Mesodermal cell (in vitro differentiated cells): ENCODE data around the gene ALDH1B1.

ENCODE experiments used
- H3K27ac ChIP-seq: 2 replicates; pipeline ENCODE4 v1.7.0; 2013; ENCODE audit warnings: mild to moderate bottlenecking, low read depth, low read length, moderate library complexity; ENCODE audit not compliant: severe bottlenecking
- H3K36me3 ChIP-seq: 2 replicates; pipeline ENCODE4 v1.7.1; 2013; ENCODE audit warnings: mild to moderate bottlenecking, low read length, moderate library complexity; ENCODE audit not compliant: control insufficient read depth, insufficient read depth
- H3K4me1 ChIP-seq: one replicate; pipeline ENCODE4 v1.7.1; 2013; ENCODE audit warnings: mild to moderate bottlenecking, low read length; ENCODE audit not compliant: insufficient read depth, control insufficient read depth, poor library complexity, severe bottlenecking
- H3K4me3 ChIP-seq: 2 replicates; pipeline ENCODE4 v1.7.0; 2013; ENCODE audit warnings: low read length, control low read depth, mild to moderate bottlenecking; ENCODE audit not compliant: insufficient read depth, poor library complexity, severe bottlenecking; ENCODE audit errors: extremely low read depth
- H3K9me3 ChIP-seq: 2 replicates; pipeline ENCODE4 v1.7.1; 2013; ENCODE audit warnings: mild to moderate bottlenecking, low read length, moderate library complexity; ENCODE audit not compliant: control insufficient read depth
- whole genome bisulfite sequencing, 2 experiments: methylation state at CpG; one replicate each; pipeline ENCODE4 v1.1.5; 2013; ENCODE audit warnings: missing lambda C conversion rate in 2 of 2; ENCODE audit not compliant: insufficient coverage in 2 of 2; 5-methylcytosine and 5-hydroxymethylcytosine counted together

ALDH1B1 gene

DNA sequence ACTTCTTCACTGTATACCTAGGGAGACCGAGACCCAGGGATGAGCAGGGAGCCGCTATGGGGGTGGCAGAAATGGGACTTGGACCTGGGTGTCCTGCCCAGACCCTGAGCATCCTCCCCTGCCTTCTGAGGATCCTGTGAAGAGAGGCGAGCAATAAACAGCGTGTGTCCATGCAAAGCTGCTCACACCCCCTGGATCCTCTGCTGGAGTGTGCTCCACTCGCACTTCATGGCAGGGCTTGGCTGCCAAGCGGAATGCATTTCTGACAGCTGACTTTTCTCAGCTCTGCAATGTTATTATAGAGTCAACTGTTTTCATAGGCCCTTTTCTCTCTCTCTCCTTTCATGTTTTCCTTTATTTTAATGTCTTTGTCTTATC, 31.0 kb upstream of the ALDH1B1 start:
- no peaks in the 10 kb centered on the region for H3K9me3 ChIP-seq
- no peak overlapping the region for H3K4me3 ChIP-seq
- WGBS, 2 experiments, result 80 to 84% methylated on average over 6 of the region's 6 CpGs
- H3K4me1 ChIP-seq, result no peaks in the 10 kb centered on the region
- H3K27ac ChIP-seq, result no peak overlapping the region
- no peaks in the 10 kb centered on the region for H3K36me3 ChIP-seq

DNA sequence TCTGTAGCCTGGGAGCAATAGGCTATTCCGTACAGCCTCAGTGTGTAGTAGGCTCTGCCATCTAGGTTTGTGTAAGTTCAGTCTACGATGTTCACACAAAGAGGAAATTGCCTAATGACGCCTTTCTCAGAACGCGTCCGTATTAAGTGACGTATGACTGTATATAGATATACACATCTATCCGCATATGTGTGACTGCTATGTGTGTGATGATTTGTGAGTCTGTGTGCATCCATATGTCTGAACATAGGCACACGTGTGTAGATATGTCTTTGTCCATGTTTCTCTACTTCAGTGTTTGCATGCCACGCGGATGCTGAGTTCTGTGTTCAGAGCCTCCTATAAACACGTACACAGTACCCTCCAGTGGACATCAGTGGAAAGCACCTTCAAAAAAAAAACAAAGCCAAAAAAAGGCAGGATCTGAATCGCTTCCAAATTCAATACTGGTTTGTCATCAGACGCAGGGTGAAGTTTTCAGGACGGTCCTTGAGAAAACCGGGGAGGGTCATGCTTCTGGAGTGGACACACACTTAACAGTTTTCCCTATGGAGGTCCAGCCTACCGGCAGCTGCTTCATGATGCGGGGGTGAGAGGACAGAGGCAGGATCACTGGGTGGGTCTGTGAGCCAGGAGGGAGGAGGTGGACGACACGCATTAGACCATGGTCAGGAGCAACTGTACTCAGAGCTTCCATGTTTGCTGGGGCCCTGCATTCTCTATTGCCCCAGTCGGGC, 29.5 kb upstream of the ALDH1B1 start:
- Histone ChIP-seq H3K36me3 (no peaks in the 10 kb centered on the region), H3K9me3 (no peaks in the 10 kb centered on the region), H3K4me3 (no peak overlapping the region), H3K27ac (no peak overlapping the region), H3K4me1 (no peaks in the 10 kb centered on the region)
- WGBS, 2 experiments, result 64 to 78% methylated on average over 11 to 20 of the region's 21 CpGs

GRCh38 chr9:38363589-38363925, 28.9 kb upstream of the ALDH1B1 start:
- Histone ChIP-seq H3K36me3 (no peaks in the 10 kb centered on the region), H3K4me1 (no peaks in the 10 kb centered on the region), H3K9me3 (no peaks in the 10 kb centered on the region), H3K27ac (no peak overlapping the region), H3K4me3 (no peak overlapping the region)
- WGBS, 2 experiments, result 87 to 91% methylated on average over 5 of the region's 5 CpGs

DNA sequence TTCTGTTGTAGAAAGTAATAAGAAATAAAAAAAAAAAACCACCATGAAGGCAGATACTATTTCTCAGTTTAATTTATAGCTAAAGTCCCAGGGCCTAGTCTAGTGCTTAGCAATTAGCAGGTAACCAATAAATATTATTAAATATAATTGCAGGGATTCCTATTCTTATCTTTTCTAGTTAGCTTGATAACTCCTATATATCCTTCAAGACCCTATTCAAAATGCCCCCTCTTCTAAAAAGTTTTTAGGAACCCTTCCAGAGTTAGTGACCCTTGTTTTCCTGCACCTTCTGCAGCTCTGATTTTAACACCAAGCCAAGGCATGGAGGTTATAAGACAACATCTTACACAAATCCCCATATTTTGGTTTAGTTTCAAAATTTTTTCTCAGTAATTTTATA, 24.6 kb upstream of the ALDH1B1 start:
- H3K27ac ChIP-seq, result no peak overlapping the region
- H3K4me1 ChIP-seq, result no peaks in the 10 kb centered on the region
- H3K9me3 ChIP-seq, result no peaks in the 10 kb centered on the region
- H3K36me3 ChIP-seq, result no peaks in the 10 kb centered on the region
- no peak overlapping the region for H3K4me3 ChIP-seq

GRCh38 chr9:38368731-38369130, 23.8 kb upstream of the ALDH1B1 start:
- no peaks in the 10 kb centered on the region for H3K4me1 ChIP-seq
- H3K36me3 ChIP-seq, result no peaks in the 10 kb centered on the region
- no peak overlapping the region for H3K27ac ChIP-seq
- 80 to 83% methylated on average over 1 of the region's 2 CpGs for WGBS, 2 experiments
- no peak overlapping the region for H3K4me3 ChIP-seq
- no peaks in the 10 kb centered on the region for H3K9me3 ChIP-seq

DNA sequence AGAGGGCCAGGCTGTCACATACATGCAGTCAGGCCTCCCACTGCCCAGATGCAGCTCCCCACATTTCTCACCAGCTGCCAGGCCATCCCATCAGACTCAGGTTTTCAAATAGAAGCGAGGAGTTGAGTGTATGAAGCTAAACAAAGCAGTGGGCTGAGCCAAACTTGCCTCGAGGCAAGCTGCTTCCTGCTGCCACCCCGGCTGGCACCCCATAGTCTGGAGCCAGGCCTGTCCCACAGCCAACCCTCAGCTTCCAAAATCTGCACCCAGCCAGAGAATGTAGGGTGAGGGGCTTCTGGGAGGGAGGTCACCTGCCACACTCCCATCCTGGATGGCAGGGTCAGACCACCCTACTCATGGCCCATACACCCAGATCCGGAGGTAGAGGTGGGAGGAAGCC, 22.3 kb upstream of the ALDH1B1 start:
- Histone ChIP-seq H3K27ac (no peak overlapping the region), H3K4me3 (no peak overlapping the region), H3K36me3 (no peaks in the 10 kb centered on the region), H3K9me3 (no peaks in the 10 kb centered on the region), H3K4me1 (no peaks in the 10 kb centered on the region)
- 76% methylated on average over 2 of the region's 4 CpGs; no CpG with 5 or more reads in 1 of the 2 experiments for WGBS, 2 experiments

- Histone ChIP-seq H3K9me3 (no peaks in the 10 kb centered on the region), H3K36me3 (no peaks in the 10 kb centered on the region), H3K4me1 (no peaks in the 10 kb centered on the region), H3K27ac (no peak overlapping the region), H3K4me3 (no peak overlapping the region)
- WGBS, 2 experiments, result 93% methylated on average over 2 of the region's 2 CpGs; no CpG with 5 or more reads in 1 of the 2 experiments
Measured at GRCh38 chr9:38371495-38371894, 21.0 kb upstream of the ALDH1B1 start.

GRCh38 chr9:38372762-38373619, 19.5 kb upstream of the ALDH1B1 start:
- H3K9me3 ChIP-seq, result no peaks in the 10 kb centered on the region
- no peak overlapping the region for H3K4me3 ChIP-seq
- no peaks in the 10 kb centered on the region for H3K36me3 ChIP-seq
- H3K27ac ChIP-seq, result no peak overlapping the region
- WGBS, 2 experiments, result 81 to 86% methylated on average over 7 of the region's 10 CpGs
- no peaks in the 10 kb centered on the region for H3K4me1 ChIP-seq

GRCh38 chr9:38373679-38374078, 18.8 kb upstream of the ALDH1B1 start:
- no peak overlapping the region for H3K27ac ChIP-seq
- no peaks in the 10 kb centered on the region for H3K36me3 ChIP-seq
- H3K4me3 ChIP-seq, result no peak overlapping the region
- no CpG with 5 or more reads among the region's 3 CpGs for WGBS, 2 experiments
- H3K9me3 ChIP-seq, result no peaks in the 10 kb centered on the region
- no peaks in the 10 kb centered on the region for H3K4me1 ChIP-seq

DNA sequence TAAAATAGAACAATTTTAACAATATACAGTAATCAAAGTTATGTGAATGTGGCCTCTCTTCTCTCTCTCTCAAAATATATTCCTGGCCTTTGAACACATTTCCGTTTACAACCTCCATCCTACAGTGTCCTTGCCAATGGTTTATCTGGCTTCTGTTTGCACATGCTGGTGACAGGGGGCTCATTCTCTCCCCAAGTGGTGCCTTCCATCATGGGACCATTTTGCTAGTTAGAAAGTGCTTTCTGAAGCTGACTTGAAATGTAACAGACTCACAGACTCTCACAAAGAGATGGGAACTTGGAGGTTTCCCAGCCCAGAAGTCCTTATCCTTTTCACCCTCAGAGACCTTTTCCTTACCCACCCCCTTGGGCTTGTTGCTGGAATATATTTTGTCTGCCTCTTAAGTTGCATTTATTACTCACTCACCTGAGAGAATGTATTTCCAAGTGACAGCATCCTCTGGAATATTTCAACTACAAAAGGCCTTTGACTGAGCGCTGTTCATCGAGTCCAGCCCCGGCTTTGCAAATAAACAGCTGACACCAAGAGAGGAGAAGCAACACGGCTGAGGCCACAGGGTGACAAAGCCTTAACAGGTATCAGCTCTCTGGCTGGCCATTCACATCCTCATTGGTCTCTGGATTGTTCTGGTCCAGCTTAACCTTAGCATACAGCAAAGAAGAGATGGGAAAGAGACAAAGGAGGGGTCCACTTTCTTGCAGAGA, 17.5 kb upstream of the ALDH1B1 start:
- Histone ChIP-seq H3K4me1 (no peaks in the 10 kb centered on the region), H3K4me3 (no peak overlapping the region), H3K27ac (no peak overlapping the region), H3K36me3 (no peaks in the 10 kb centered on the region), H3K9me3 (no peaks in the 10 kb centered on the region)
- 93 to 98% methylated on average over 5 of the region's 5 CpGs for WGBS, 2 experiments
